ENCODE data around the gene BEST2.
A peak's percentile ranks its signal among the peaks of the same experiment; 100 is the strongest.

The BEST2 gene

GRCh38 chr19:12730064-12730463 is 21.5 kb upstream of the BEST2 start:
- DNase-seq (ENCODE audit: low read depth in 2 of 3, low spot score in 1 of 3): no peak

- no peak for DNase-seq (ENCODE audit: low read depth in 2 of 3, low spot score in 1 of 3)
These were observed 20.3 kb upstream of the BEST2 start for GRCh38 chr19:12731337-12731736.

- peak; percentile 51 to 67 (median 55) for DNase-seq (ENCODE audit: low read depth in 2 of 3, low spot score in 1 of 3)
These were observed 18.0 kb upstream of the BEST2 start for GRCh38 chr19:12733369-12734214.

- DNase-seq (ENCODE audit: low read depth in 2 of 3, low spot score in 1 of 3): peak; percentile 65 to 74 (median 70)
These were observed 14.4 kb upstream of the BEST2 start, which contains the start of gene GET3 for GRCh38 chr19:12736995-12737834. Gene GET3 (plus strand): TSS chr19:12737497. CDS start chr19:12737506, 9 bp downstream.

- DNase-seq (ENCODE audit: low read depth in 2 of 3, low spot score in 1 of 3): no peak
These were observed 13.7 kb upstream of the BEST2 start for GRCh38 chr19:12737835-12738351.

GRCh38 chr19:12745166-12745897 is 6.3 kb upstream of the BEST2 start:
- no peak for DNase-seq (ENCODE audit: low read depth in 2 of 3, low spot score in 1 of 3)

GRCh38 chr19:12748489-12748888 is 3.1 kb upstream of the BEST2 start:
- DNase-seq (ENCODE audit: low read depth in 2 of 3, low spot score in 1 of 3): no peak

GRCh38 chr19:12749938-12750521 is 1.6 kb upstream of the BEST2 start:
- no peak for DNase-seq (ENCODE audit: low read depth in 2 of 3, low spot score in 1 of 3)

DNA sequence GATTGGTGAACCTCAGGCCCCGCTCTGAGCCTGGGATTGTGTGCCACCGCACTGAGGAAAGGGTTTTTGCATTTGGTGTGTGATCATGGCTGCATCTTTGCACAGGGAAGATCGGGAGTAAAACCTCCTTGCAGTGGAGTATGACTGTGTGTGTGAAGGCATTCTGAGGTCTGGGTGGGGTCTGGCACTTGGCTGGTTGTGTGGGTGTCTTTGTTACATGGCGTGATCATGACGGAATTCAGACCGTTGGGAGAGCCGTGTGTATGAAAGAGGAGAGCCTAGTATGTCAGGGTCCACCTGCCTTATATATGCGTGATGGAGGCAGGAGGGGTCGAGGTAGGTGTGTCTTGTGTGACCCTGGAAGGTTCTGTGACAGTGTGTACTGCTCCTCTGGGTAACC is 740 bp upstream of the BEST2 start:
- no peak for DNase-seq (ENCODE audit: low read depth in 2 of 3, low spot score in 1 of 3)

GRCh38 chr19:12752056-12752781 is 628 bp downstream of the BEST2 start:
- DNase-seq (ENCODE audit: low read depth in 2 of 3, low spot score in 1 of 3): no peak

DNA sequence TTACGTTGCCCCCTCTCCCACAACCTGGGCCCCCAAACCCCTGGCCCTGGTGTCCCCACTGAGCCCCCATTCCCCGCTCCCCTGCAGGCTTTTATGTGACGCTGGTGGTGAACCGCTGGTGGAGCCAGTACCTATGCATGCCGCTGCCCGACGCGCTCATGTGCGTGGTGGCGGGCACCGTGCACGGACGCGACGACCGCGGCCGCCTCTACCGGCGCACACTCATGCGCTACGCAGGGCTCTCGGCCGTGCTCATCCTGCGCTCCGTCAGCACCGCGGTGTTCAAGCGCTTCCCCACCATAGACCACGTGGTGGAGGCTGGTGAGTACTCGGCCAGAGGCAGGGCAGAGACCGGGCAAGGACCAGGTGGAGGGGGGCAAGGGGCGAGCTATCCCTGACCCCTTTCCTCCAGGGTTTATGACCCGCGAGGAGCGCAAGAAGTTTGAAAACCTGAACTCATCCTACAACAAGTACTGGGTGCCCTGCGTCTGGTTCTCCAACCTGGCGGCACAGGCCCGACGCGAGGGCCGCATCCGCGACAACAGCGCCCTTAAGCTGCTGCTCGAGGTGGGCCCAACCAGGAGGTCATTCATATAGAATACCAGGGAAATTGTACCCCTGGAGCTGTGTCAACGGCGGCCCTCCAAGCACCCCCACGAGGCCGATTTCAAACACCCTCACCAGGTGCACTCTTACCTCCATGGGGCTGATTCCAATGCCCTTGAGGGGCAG is 3.0 kb downstream of the BEST2 start:
- no peak for DNase-seq (ENCODE audit: low read depth in 2 of 3, low spot score in 1 of 3)

DNA sequence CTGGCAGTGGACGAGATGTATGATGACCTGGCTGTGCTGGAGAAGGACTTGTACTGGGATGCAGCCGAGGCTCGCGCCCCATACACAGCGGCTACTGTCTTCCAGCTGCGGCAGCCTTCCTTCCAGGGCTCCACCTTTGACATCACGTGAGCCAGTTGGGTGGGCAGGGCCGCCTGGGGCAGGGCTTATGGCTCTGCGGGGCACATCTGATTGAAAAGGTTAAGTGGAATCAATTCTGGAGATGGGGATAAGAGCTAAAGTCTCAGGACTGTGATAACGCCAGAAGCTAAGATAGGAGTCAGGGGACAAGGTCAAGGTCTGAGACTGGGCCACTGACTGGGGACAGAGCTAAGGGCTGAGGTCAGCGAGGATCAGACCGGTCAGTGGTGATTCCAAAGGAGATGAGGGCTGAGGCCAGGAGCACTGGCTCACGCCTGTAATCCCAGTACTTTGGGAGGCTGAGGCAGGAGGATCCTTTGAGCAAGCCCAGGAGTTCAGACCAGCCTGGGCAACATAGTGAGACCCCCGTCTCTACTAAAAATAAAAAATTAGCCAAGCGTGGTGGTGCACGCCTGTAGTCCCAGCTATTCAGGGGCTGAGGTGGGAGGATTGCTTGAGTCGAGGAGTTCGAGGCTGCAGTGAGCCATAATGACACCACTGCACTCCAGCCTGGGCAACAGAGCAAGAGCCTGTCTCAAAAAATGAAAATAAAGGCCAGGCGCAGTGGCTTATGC is 4.7 kb downstream of the BEST2 start:
- no peak for DNase-seq (ENCODE audit: low read depth in 2 of 3, low spot score in 1 of 3)

GRCh38 chr19:12757544-12758274 is 6.1 kb downstream of the BEST2 start:
- DNase-seq (ENCODE audit: low read depth in 2 of 3, low spot score in 1 of 3): peak in 2 of 3 donors; percentile 57 to 63

DNA sequence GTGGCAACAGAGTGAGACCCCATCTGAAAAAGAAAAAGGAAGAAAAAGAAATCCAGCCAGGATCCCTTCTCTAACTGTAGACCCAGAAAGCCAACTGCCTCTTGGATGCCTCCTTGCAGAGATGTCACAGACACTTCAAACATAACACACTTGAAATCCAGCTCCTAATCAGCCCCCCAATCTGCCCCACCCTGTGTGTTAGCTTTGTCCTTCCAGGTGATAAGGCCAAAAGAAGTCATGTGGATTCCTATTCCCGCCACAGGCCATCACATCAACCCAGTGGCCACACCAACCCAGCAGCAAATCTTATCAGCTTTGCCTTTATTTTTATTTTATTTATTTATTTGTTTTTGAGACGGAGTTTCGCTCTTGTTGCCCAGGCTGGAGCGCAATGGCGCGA is 8.1 kb downstream of the BEST2 start:
- no peak for DNase-seq (ENCODE audit: low read depth in 2 of 3, low spot score in 1 of 3)

DNA sequence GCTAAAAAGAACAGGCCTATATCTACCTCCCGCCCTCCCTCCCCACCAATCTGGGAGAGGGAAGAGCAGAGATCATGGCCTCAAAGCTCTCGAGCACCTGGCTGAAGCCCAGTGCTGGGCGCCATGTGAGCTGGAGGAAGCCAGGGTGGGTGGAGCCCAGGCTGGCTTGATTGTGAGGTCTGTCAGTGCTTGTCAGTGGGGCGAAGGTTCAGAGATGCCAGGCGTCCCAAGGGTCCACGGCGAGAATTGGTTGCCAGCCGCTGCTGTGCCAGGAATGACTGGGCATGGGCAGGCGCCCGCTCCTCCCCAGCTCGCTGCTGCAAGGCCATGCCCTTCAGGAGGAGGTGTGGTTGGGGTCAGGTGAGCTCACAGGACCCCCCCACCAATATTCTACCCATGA is 11.5 kb downstream of the BEST2 start:
- DNase-seq (ENCODE audit: low read depth in 2 of 3, low spot score in 1 of 3): no peak

- DNase-seq (ENCODE audit: low read depth in 2 of 3, low spot score in 1 of 3): no peak
These were observed 13.1 kb downstream of the BEST2 start for GRCh38 chr19:12764698-12765097.

DNA sequence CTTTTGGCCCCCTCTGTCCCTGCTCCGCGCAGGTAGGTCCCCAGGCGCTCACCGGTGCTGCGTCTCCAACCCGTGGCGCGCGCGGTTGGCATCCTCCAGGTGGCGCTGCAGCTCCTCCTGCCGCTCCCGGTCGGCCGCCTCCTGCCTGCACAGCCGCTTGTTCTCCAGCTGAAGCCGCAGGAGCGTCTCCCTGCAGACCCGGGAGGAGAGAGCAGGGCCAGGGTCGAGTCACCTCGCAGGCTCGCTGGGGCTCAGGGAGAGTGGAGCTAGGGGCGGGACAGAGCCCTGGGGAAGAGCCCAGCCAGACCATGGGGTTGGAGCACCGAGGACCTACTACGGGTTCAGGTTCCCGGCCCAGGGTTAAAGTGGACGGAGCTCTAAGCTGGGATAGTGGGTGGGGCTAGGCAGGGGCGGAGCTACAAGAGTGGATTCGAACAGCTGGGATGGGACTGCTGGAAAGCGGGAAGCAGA is 14.5 kb downstream of the BEST2 start:
- peak in 2 of 3 donors; percentile 56 to 81 for DNase-seq (ENCODE audit: low read depth in 2 of 3, low spot score in 1 of 3)

DNA sequence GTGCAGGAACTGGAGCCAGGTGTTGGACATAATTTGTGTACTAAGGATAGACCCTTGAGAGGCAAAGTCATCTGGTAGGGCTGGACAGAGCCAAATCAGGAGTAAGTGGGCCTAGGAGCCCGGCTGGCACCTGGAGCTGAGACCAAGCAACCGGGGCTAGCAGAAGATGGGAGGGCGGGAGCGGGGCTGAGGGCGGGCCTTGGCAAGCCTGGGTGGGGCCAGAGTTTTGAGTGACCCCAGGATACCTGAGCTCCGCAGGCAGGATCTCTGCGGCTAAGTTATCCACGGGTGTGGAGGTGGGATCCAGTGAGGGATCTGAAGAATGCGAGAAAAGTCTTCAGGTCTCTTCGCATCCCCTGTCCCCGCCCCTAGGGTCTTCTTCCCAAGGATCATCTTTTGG is 15.6 kb downstream of the BEST2 start:
- no peak for DNase-seq (ENCODE audit: low read depth in 2 of 3, low spot score in 1 of 3)

All from stimulated activated CD4-positive, alpha-beta T cell treated with anti-CD3 and anti-CD28 coated beads, Interleukin-12 subunit alpha, Interleukin-12 subunit beta, amount 100 ng/mL, for 48 hours (primary cell).